Type B pancreatic cell (in vitro differentiated cells): ENCODE data around the gene NOC2L. TPM values are rescaled to one million over a fixed set of nuclear protein-coding genes. Genes with fewer than 3 reads are reported as not detected.

Experiments
- DNase-seq: peaks from one replicate; pipeline ENCODE4 v3.0.0; 2021; ENCODE audit warnings: mixed read lengths; ENCODE audit not compliant: unreplicated experiment; ENCODE audit errors: extremely low spot score
- H3K27ac Mint-ChIP-seq: 2 replicates; pipeline ENCODE4 v1.8.0; 2021; ENCODE audit warnings: mild to moderate bottlenecking, mixed read lengths
- H3K27me3 Mint-ChIP-seq: 2 replicates; pipeline ENCODE4 v1.8.0; 2021; ENCODE audit warnings: mixed read lengths
- H3K36me3 Mint-ChIP-seq: 2 replicates; pipeline ENCODE4 v1.8.0; 2021; ENCODE audit warnings: mixed read lengths
- H3K4me1 Mint-ChIP-seq: one replicate; pipeline ENCODE4 v1.8.0; 2021; ENCODE audit warnings: mixed read lengths; ENCODE audit not compliant: unreplicated experiment
- H3K4me3 Mint-ChIP-seq: 2 replicates; pipeline ENCODE4 v1.8.0; 2021; ENCODE audit warnings: mild to moderate bottlenecking, mixed read lengths
- H3K9me3 Mint-ChIP-seq: 2 replicates; pipeline ENCODE4 v1.8.0; 2021; ENCODE audit warnings: mixed read lengths
- CTCF ChIP-seq: fragments of 200-600 bp; sonication (generic); conservative IDR thresholded peaks from 2 replicates; pipeline ENCODE4 v1.5.0; 2021; ENCODE audit warnings: antibody characterized with exemption, mild to moderate bottlenecking
- total RNA-seq: library from RNA; stranded (reverse); gene quantifications from 2 replicates; pipeline ENCODE4 v1.2.1, GENCODE V29; 2021; ENCODE audit warnings: low replicate concordance

The NOC2L gene
- total RNA-seq, 1 donor from 2014 or later, result 87.2 TPM

GRCh38 chr1:961132-961669 lies 2.1 kb upstream of the NOC2L start:
- H3K27me3 Mint-ChIP-seq, result no peaks in the 10 kb centered on the region
- H3K27ac Mint-ChIP-seq, result no peak overlapping the region
- peaks cover 12% of the 10 kb centered on the region for H3K4me1 Mint-ChIP-seq
- H3K9me3 Mint-ChIP-seq, result no peaks in the 10 kb centered on the region
- H3K36me3 Mint-ChIP-seq, result peaks cover 4% of the 10 kb centered on the region
- DNase-seq, result no peak
- no peak for TF ChIP-seq CTCF
- no peak overlapping the region for H3K4me3 Mint-ChIP-seq

GRCh38 chr1:960363-961131 lies 1.5 kb upstream of the NOC2L start, which contains the start of gene KLHL17:
TSS of gene KLHL17 (plus strand) at chr1:960584. CDS start at chr1:960694, 110 bp downstream.
- no peak within 1 kb of the TSS for H3K27ac Mint-ChIP-seq

GRCh38 chr1:959731-960362 lies 791 bp upstream of the NOC2L start:
- Mint-ChIP-seq H3K27ac (no peak overlapping the region), H3K4me3 (peak overlapping the region; percentile 77), H3K4me1 (peaks cover 12% of the 10 kb centered on the region), H3K27me3 (no peaks in the 10 kb centered on the region), H3K9me3 (no peaks in the 10 kb centered on the region), H3K36me3 (peaks cover 8% of the 10 kb centered on the region)
- DNase-seq, result no peak
- TF ChIP-seq CTCF, result no peak

More at GRCh38 chr1:960363-961131, 1.5 kb upstream of the NOC2L start, which contains the start of gene KLHL17:
- H3K27me3 Mint-ChIP-seq, result no peaks in the 10 kb centered on the region
- H3K36me3 Mint-ChIP-seq, result peaks cover 4% of the 10 kb centered on the region
- TF ChIP-seq CTCF, result no peak
- H3K4me1 Mint-ChIP-seq, result peaks cover 12% of the 10 kb centered on the region
- peak; percentile 85 for DNase-seq
- peak within 1 kb of the TSS; percentile 95 for H3K4me3 Mint-ChIP-seq
- no peaks in the 10 kb centered on the region for H3K9me3 Mint-ChIP-seq

GRCh38 chr1:956636-957035 lies 2.4 kb downstream of the NOC2L start:
- DNase-seq, result no peak
- H3K4me1 Mint-ChIP-seq, result peaks cover 12% of the 10 kb centered on the region
- peaks cover 8% of the 10 kb centered on the region for H3K36me3 Mint-ChIP-seq
- no peak overlapping the region for H3K4me3 Mint-ChIP-seq
- no peak overlapping the region for H3K27ac Mint-ChIP-seq
- TF ChIP-seq CTCF, result no peak
- H3K27me3 Mint-ChIP-seq, result no peaks in the 10 kb centered on the region
- no peaks in the 10 kb centered on the region for H3K9me3 Mint-ChIP-seq

GRCh38 chr1:955474-955873 lies 3.6 kb downstream of the NOC2L start:
- H3K27ac Mint-ChIP-seq, result no peak overlapping the region
- H3K4me3 Mint-ChIP-seq, result peak overlapping the region; percentile 12
- H3K36me3 Mint-ChIP-seq, result peaks cover 12% of the 10 kb centered on the region
- H3K27me3 Mint-ChIP-seq, result no peaks in the 10 kb centered on the region
- no peak for DNase-seq
- TF ChIP-seq CTCF, result no peak
- no peaks in the 10 kb centered on the region for H3K9me3 Mint-ChIP-seq
- H3K4me1 Mint-ChIP-seq, result peaks cover 12% of the 10 kb centered on the region
